Measurements from ENCODE around the gene UTP18. TPM values are rescaled to one million over a fixed set of nuclear protein-coding genes. Genes with fewer than 3 reads are reported as not detected.

The UTP18 gene
- total and polyA plus RNA-seq, 9 of the 15 experiments (the other 6 are each of a cell fraction or from before 2014, with no cell fraction given), result 31.1 to 99.2 (median 66.7) TPM

DNA sequence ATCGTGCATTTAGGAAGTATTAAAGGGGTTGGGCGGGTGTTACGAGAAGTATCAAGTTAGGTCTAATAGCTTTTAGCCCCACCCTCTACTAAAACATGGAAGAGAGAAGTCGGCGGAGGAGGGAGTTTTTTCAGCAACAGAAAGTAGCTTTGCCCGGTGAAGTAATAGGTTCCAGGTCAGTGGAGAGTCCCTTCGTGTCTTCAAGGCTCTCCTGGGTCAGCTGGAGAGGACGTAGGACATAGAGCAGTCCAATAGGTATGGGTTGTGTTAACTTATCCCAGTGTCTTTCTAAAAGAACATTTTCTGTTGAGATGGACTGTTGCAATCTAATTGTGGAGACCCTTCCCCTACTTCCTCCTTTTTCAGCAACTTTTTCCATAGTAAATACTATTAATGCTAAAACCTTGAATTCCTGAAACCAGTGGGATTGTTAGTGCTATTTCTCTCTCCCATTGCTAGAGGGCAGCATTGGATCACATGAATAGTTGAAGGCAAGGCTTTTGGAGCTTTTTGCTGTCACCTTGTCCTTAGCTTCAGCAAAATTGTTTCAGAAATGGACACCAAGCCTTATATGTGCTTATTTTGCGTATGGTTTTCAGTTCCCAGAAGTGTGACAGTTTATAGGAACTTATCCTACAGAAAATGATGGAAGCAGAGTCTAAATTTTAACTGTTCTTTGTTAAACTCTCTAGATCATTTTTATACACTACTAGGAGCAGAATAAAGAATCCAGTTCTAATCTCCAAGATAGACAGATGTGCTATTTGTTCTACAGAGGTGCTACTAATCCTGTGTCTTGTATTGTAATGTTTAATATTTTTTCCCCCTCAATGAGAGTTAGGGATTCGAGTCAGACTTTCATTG lies 38.4 kb downstream of the UTP18 start (continued):
- no peak for TF ChIP-seq SIN3B (IDR thresholded peaks at IDR 0.05; ENCODE audit: low read depth)
- no peak for TF ChIP-seq TEAD1 (CRISPR knock-in tag; IDR thresholded peaks at IDR 0.05)
- TF ChIP-seq ZNF589 (CRISPR knock-in tag; IDR thresholded peaks at IDR 0.05; ENCODE audit: low read depth), result no peak
- TF ChIP-seq, protein P1, sequence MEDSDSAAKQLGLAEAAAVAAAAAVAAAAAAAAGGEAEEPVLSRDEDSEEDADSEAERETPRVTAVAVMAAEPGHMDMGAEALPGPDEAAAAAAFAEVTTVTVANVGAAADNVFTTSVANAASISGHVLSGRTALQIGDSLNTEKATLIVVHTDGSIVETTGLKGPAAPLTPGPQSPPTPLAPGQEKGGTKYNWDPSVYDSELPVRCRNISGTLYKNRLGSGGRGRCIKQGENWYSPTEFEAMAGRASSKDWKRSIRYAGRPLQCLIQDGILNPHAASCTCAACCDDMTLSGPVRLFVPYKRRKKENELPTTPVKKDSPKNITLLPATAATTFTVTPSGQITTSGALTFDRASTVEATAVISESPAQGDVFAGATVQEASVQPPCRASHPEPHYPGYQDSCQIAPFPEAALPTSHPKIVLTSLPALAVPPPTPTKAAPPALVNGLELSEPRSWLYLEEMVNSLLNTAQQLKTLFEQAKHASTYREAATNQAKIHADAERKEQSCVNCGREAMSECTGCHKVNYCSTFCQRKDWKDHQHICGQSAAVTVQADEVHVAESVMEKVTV (CRISPR knock-in tag; IDR thresholded peaks at IDR 0.05), result peak; percentile 71
- TF ChIP-seq, protein P2, sequence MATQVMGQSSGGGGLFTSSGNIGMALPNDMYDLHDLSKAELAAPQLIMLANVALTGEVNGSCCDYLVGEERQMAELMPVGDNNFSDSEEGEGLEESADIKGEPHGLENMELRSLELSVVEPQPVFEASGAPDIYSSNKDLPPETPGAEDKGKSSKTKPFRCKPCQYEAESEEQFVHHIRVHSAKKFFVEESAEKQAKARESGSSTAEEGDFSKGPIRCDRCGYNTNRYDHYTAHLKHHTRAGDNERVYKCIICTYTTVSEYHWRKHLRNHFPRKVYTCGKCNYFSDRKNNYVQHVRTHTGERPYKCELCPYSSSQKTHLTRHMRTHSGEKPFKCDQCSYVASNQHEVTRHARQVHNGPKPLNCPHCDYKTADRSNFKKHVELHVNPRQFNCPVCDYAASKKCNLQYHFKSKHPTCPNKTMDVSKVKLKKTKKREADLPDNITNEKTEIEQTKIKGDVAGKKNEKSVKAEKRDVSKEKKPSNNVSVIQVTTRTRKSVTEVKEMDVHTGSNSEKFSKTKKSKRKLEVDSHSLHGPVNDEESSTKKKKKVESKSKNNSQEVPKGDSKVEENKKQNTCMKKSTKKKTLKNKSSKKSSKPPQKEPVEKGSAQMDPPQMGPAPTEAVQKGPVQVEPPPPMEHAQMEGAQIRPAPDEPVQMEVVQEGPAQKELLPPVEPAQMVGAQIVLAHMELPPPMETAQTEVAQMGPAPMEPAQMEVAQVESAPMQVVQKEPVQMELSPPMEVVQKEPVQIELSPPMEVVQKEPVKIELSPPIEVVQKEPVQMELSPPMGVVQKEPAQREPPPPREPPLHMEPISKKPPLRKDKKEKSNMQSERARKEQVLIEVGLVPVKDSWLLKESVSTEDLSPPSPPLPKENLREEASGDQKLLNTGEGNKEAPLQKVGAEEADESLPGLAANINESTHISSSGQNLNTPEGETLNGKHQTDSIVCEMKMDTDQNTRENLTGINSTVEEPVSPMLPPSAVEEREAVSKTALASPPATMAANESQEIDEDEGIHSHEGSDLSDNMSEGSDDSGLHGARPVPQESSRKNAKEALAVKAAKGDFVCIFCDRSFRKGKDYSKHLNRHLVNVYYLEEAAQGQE (IDR thresholded peaks at IDR 0.05; ENCODE audit: borderline replicate concordance), result peak; percentile 47; the same call in 1 of the 2 replicates
- TF ChIP-seq, protein P2 (CRISPR knock-in tag; IDR thresholded peaks at IDR 0.05; ENCODE audit: low read depth), result no peak
- TF ChIP-seq ZFP1 (CRISPR knock-in tag; IDR thresholded peaks at IDR 0.05), result no peak
- TF ChIP-seq SMC3 (conservative IDR thresholded peaks at IDR 0.05; ENCODE audit: insufficient read depth, low read depth, low read length), result peak; percentile 37; the same call in 1 of the 2 replicates
- no peak for TF ChIP-seq BHLHE40 (IDR thresholded peaks at IDR 0.05; ENCODE audit: low read length)
- TF ChIP-seq RAD21 (CRISPR knock-in tag; conservative IDR thresholded peaks at IDR 0.05 in 1 of 2, IDR thresholded peaks at IDR 0.05 in 1 of 2), result peak; percentile 74 to 76
- TF ChIP-seq, protein P3, sequence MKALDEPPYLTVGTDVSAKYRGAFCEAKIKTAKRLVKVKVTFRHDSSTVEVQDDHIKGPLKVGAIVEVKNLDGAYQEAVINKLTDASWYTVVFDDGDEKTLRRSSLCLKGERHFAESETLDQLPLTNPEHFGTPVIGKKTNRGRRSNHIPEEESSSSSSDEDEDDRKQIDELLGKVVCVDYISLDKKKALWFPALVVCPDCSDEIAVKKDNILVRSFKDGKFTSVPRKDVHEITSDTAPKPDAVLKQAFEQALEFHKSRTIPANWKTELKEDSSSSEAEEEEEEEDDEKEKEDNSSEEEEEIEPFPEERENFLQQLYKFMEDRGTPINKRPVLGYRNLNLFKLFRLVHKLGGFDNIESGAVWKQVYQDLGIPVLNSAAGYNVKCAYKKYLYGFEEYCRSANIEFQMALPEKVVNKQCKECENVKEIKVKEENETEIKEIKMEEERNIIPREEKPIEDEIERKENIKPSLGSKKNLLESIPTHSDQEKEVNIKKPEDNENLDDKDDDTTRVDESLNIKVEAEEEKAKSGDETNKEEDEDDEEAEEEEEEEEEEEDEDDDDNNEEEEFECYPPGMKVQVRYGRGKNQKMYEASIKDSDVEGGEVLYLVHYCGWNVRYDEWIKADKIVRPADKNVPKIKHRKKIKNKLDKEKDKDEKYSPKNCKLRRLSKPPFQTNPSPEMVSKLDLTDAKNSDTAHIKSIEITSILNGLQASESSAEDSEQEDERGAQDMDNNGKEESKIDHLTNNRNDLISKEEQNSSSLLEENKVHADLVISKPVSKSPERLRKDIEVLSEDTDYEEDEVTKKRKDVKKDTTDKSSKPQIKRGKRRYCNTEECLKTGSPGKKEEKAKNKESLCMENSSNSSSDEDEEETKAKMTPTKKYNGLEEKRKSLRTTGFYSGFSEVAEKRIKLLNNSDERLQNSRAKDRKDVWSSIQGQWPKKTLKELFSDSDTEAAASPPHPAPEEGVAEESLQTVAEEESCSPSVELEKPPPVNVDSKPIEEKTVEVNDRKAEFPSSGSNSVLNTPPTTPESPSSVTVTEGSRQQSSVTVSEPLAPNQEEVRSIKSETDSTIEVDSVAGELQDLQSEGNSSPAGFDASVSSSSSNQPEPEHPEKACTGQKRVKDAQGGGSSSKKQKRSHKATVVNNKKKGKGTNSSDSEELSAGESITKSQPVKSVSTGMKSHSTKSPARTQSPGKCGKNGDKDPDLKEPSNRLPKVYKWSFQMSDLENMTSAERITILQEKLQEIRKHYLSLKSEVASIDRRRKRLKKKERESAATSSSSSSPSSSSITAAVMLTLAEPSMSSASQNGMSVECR (CRISPR knock-in tag; IDR thresholded peaks at IDR 0.05), result no peak
- no peak for TF ChIP-seq LCOR (CRISPR knock-in tag; IDR thresholded peaks at IDR 0.05)
